Measurements from ENCODE around the gene CENPB.
A peak's percentile ranks its signal among the peaks of the same experiment; 100 is the strongest.

The CENPB gene

GRCh38 chr20:3766422-3767109 lies 20.0 kb downstream of the CENPB start:
- DNase-seq (ENCODE audit: low read depth in 2 of 2), result no peak

DNA sequence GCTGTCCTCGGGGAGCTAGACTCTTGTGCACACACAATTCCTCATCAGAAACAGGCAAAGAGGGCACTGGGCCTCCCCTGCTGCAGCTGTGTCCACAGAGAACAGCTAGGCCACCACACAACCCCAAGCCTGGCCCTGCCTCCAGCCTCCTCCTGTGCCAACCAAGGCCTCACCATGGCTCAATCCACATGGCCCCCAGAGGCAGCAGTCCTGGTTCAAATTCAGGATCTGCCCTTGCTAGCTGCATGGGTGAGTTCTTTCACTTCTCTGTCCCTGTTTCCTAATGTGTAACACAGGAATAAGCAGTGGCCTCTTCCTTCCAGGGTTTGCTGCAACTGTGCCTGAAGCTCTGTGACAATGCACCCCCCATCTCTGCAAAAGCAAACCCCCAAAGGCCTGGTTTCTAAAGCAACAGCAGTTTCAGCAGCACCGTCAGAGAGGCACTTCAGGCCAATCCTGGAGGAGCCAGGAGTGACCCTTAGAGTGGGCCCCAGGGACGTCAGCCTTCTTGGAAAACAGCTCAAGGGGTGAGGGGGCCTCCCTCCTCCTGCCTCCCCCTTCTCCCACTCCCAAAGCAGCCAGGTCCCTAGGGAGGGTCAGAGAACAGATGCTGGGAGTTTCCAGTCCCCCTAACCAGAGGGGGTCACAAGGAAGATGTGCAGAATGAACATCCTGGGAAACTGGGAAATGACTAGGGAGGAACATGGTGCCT lies 21.2 kb downstream of the CENPB start:
- DNase-seq (ENCODE audit: low read depth in 2 of 2), result no peak

GRCh38 chr20:3764659-3765058 lies 21.9 kb downstream of the CENPB start:
- no peak for DNase-seq (ENCODE audit: low read depth in 2 of 2)

GRCh38 chr20:3763671-3764601 lies 22.6 kb downstream of the CENPB start:
- no peak for DNase-seq (ENCODE audit: low read depth in 2 of 2)

- no peak for DNase-seq (ENCODE audit: low read depth in 2 of 2)
Observed at GRCh38 chr20:3760655-3761348, 25.7 kb downstream of the CENPB start.

- no peak for DNase-seq (ENCODE audit: low read depth in 2 of 2)
Observed at GRCh38 chr20:3759884-3760283, 26.7 kb downstream of the CENPB start.

DNA sequence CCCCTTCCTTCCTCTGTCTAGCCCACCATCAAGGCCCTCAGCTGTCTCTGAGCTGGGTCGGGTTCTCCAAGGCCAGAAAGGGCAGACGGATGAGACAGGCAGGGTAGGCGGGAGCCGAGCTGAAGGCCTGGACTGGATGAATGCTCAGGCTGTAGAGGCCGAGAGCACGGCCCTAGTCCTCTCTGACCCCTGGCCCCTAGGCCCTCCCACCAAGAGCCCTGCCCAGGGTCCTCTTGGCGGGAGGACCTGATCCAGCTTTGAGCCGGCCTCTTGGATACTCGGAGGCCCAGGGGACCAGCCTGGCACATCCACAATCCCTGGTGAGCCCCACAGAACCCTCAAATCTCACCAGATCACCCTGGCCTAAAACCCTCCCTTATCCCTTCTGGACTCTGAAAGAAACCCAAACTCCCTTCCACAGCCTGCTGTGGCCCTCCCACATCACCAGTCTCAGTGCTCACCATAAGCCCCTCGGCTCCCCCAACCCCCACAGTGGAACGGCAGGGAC lies 27.2 kb downstream of the CENPB start:
- no peak for DNase-seq (ENCODE audit: low read depth in 2 of 2)

GRCh38 chr20:3758566-3758965 lies 28.0 kb downstream of the CENPB start:
- no peak for DNase-seq (ENCODE audit: low read depth in 2 of 2)

DNA sequence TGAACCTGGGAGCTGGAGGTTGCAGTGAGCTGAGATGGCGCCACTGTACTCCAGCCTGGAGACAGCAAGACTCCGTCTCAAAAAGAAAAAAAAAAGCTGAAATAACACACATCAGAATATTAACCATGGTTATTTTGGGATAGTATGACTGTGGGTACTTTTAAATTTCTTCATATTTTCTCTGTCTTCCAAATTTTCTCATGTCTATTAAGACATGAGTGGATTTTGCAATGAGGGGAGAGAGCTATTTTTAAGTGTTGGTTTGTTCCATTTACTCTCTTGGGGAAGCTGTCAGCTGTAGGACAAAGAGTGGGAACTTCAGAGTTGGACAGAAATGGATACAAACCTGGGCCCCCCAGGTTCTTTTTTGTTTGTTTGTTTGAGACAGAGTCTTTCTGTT lies 29.3 kb downstream of the CENPB start:
- no peak for DNase-seq (ENCODE audit: low read depth in 2 of 2)

DNA sequence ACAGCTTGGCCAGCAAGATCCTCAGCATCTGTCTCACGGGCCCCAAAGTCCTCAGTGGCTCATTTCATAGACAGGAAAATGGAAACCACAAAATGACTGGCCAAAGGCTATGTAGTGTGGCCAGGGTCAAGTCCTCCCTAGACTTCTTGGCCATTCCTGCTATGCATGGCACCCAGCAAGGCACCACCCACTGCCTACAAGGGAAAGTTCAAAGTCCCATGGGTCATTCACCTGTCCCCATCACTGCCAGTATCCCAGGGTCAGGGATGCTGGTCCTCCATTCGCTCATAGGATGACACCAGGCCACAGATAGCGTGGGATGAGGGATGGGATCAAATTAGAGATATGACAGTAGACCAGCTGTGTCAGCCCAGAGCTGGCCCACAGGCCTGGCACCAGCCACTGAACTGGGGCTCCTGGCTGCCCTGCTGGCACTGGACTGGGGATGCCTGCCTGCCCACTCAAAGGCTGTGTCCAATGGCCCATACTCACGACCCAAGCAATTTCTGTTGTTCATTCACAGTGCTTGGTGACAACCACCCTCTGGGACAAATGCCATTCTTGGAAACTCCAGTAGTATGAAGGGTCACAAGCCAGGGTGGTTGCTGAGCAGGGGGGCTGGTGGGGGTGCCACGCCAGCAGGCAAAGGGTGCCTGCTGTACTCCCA lies 30.6 kb downstream of the CENPB start:
- DNase-seq (ENCODE audit: low read depth in 2 of 2), result no peak

GRCh38 chr20:3755269-3755668 lies 31.3 kb downstream of the CENPB start:
- no peak for DNase-seq (ENCODE audit: low read depth in 2 of 2)

GRCh38 chr20:3754276-3754630 lies 32.3 kb downstream of the CENPB start:
- no peak for DNase-seq (ENCODE audit: low read depth in 2 of 2)

- DNase-seq (ENCODE audit: low read depth in 2 of 2), result no peak
Observed at GRCh38 chr20:3753501-3754275, 32.9 kb downstream of the CENPB start.

GRCh38 chr20:3753098-3753497 lies 33.4 kb downstream of the CENPB start:
- peak; percentile 27 to 31 for DNase-seq (ENCODE audit: low read depth in 2 of 2)

GRCh38 chr20:3752386-3752759 lies 34.2 kb downstream of the CENPB start:
- no peak for DNase-seq (ENCODE audit: low read depth in 2 of 2)

GRCh38 chr20:3751675-3752385 lies 34.7 kb downstream of the CENPB start:
- DNase-seq (ENCODE audit: low read depth in 2 of 2), result peak in 1 of 2 donors; percentile 23

DNA sequence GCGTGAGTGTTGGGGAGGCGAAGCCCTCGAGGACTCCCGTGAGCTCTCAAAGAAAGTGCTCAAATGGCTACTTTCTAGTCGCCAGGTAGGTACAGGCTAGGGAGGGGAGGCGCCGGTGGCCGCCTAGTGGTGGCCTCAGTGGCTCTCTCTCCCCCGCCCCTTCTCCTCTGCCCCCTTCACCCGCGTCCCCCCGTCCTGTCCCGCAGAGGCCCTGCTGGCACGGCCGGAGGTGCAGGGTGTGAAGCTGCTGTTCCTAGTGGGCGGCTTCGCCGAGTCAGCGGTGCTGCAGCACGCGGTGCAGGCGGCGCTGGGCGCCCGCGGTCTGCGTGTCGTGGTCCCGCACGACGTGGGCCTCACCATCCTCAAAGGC lies 35.2 kb downstream of the CENPB start:
- DNase-seq (ENCODE audit: low read depth in 2 of 2), result no peak

DNA sequence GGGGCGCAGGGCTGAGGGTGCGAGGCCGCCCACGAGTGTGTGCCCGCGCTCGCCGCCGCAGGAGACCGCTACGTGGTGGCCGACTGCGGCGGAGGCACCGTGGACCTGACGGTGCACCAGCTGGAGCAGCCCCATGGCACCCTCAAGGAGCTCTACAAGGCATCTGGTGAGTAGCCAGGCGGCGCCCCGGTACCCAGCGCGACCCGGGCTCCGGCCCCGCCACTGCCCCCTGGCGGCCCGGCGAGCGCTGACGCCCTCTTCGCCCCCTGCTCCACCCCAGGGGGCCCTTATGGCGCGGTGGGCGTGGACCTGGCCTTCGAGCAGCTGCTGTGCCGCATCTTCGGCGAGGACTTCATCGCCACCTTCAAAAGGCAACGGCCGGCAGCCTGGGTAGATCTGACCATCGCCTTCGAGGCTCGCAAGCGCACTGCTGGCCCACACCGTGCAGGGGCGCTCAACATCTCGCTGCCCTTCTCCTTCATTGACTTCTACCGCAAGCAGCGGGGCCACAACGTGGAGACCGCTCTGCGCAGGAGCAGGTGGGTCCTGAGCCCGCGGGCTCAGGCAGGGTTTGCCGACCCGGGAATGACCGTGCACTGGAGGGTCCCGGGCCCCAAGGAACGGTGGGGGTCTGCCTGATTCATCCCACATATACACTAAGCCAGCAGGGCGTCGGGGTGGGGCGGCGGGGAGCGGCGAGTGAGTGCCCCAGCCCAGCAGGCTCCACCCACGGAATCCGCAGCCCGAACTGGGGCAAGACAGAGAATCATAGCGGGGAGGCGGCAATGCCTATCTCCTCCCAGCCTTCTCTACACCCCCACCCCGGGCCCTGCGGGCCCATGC lies 36.6 kb downstream of the CENPB start:
- DNase-seq (ENCODE audit: low read depth in 2 of 2), result no peak
